C1 segment of cervical spinal cord (tissue), 14 donors: ENCODE measurements around the gene TRABD2B.
"Not testable (repeated sequence)": the region's sequence is repeated elsewhere in the genome, so short reads cannot be mapped to it uniquely, and the experiment has no call there.

ENCODE experiments used
- DNase-seq, 14 donors: peaks; one replicate each; lab custom pipeline; 2025; lab: John Stamatoyannopoulos, UW

The TRABD2B gene

DNA sequence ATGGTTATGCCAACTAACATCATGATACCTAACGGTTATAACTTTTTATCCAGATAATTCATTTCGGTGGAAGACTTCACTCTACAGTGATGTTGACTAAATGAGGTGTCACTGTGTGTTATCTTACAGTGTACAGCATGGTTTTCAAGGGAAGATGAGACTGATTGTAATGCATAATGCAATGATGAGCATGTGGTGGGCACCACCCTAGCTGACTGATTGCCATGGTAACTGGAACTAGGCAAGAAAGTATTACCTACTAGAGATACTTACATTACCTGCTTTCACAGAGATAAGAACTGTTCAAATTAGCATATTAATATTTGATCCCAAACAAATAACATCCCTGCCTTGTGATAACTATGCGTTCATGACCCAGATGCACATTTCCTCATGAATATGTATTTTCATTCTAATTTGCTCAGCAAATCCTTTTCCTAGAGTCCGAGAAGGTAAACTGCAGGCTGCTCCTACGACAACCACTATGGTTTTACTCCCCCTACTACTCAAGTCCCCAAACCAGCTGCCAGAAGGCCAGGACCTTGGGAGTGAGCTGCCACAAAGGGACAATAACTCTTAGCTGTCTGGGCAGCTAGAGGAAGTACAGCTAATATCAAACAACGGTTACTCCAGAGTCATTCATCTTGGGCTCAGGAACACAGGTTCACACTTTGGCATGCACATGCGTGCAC lies 29.2 kb downstream of the TRABD2B start:
- DNase-seq = no peak

DNA sequence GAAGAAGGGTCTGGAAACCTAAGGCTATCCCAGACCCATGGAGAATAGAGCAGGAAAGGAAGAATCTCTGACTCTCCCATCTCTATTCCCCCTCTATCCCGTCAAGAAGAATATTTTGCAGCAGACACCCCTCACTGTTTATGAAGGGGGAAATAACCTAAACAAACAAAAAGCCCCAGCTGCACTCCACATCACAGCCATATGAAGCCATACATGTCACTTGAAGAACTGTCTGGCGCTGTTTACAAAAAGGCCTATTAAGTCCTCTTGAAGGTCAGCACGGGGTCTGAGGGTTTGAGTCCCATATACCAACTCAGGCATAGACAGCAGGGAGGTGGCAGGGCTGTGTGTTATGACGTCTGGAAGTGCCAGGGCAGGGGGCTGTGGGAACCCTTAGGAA lies 31.4 kb downstream of the TRABD2B start:
- no peak for DNase-seq

DNA sequence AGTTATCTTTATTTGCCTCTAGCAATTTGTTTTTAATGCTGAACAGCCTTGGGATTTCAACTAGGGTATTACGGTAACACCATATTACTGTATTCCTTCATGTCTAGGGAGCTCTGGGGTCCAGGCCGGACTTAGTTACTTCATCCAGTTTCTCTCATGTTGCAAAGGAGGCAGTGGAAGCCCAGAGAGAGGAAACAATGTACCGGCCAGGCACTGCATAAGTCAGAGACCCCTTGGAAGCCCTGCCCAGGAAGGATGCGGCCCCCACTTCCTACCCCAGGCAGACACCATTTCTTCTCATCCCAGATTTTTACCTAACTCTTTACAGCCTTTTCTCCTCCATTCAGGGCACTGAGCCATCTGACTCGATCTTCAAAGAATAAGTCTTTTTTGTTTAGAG lies 32.5 kb downstream of the TRABD2B start:
- DNase-seq = no peak

GRCh38 chr1:47963568-47964358 lies 33.4 kb downstream of the TRABD2B start:
- DNase-seq = no peak

DNA sequence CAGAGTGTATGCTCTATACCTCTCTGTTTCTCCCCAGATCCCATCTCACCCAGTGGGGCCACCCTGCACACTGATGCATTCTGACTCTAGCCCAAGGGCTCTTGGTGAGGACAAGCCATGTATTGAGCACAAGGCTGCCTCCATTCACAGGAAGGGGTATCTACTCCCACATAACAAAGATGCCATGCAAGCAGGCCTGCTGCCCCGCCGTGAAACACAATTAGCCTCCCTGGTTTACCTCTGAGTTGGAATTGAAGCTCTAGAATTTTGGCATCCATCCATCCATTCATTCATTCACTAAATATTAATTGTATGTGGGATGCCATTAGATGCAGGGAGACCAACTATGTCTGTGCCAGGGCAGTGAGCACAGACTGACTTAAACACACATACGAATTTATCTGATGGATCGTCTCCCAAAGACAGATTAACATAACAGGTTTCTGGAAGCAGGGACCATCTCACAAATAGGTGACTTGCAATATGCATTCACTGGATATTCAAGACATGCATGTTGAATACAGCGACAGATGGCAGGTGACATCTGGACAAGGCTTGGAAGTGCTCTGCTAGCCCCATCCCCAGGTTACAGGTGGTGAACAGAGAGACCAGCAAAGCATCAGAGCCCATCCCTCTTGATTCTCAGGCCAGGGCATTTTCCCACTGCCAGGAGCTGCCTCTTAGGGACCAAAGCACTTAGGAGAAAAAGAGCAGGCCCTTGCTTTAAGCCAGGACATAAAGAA lies 34.3 kb downstream of the TRABD2B start:
- no peak for DNase-seq

- DNase-seq = not testable (repeated sequence)
Measured at GRCh38 chr1:47961835-47962234, 35.4 kb downstream of the TRABD2B start.

- not testable (repeated sequence) for DNase-seq
Measured at GRCh38 chr1:47956491-47956890, 40.7 kb downstream of the TRABD2B start.

DNA sequence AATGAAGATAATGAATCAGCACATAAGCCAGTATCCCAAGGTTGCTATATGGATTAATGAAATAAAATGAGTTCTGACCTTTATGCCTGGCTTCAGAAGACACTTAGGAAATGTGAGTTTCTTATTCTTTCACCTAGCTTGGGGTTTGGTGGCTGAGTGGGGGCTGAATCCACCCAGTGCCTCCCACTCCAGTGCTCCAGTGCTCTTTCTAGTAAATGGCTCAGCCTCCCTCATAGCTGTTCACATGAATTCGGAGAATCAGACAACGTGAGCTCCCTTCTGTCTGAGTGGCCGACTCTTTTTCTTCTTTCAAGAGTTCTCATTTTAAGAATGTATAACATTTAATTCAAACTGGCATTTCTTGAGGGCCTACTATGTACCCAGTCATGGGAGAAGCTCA lies 43.5 kb downstream of the TRABD2B start:
- no peak for DNase-seq

GRCh38 chr1:47951545-47952235 lies 45.5 kb downstream of the TRABD2B start:
- DNase-seq = peak in 1 of 14 donors; percentile 30

GRCh38 chr1:47951026-47951425 lies 46.2 kb downstream of the TRABD2B start:
- DNase-seq = peak in 10 of 14 donors; percentile 22 to 81 (median 52)

- peak in 3 of 14 donors; percentile 10 to 48 (median 15) for DNase-seq
Measured at GRCh38 chr1:47950471-47950870, 46.7 kb downstream of the TRABD2B start.

DNA sequence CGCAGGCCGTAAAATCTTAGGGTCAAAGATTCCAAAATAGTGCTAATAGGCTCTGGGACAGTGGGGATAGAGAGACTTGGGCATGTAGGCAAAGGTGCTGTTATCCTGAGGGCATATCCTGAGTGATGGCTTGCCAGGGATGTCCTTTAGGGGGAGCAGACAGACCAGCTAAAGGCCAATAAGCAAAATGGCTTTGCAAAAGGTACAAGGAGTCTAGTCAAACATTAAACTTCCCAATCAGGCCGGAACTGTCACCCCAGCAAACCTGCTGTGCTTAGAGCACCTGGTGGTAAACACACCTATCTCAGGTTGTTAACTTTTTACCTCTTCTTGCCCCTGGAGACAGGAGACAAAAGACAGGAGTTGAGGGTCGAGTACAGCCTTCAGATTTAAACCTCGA lies 49.1 kb downstream of the TRABD2B start:
- peak in 1 of 14 donors; percentile 4 for DNase-seq

- no peak for DNase-seq
Measured at GRCh38 chr1:47947531-47947930, 49.7 kb downstream of the TRABD2B start.

DNA sequence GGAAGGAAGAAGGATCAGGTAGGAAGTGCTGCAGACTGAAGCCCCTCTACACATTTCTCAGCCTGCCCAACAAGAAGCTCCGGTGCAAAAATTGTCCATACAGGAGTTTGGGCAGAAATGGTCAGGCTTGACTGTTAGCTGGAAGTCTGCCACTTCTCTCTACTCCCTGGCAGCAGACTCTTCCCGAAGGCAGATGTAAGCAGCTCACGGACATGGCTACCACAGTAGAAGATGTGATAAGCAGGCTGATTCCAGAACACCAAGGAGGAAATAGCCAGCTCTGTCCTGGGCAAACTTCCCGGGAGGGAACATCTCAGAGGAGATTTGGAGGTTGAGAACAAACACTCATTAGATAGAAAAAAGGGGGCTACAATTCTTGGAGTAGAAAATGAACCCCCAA lies 52.6 kb downstream of the TRABD2B start:
- DNase-seq = no peak

DNA sequence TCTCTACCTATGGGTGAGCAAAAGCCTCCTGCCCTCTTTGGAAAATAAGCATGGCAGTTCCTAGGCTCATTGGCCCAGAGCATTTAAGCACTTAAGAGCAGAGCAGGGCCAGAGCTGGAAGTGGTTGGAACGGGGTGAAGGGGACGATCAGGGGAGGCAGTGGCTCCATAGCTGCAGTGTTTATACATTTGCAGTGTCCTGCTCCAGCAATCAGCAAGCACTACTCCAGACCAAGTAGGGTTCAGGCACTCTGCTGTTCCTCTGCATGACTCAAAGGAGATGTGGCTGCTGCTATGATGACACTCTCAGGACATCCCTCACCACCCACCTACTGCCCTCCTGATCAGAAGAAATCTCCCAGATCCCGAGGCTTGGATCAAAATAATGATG lies 55.0 kb downstream of the TRABD2B start:
- DNase-seq = no peak

GRCh38 chr1:47941609-47942239 lies 55.5 kb downstream of the TRABD2B start:
- no peak for DNase-seq

DNA sequence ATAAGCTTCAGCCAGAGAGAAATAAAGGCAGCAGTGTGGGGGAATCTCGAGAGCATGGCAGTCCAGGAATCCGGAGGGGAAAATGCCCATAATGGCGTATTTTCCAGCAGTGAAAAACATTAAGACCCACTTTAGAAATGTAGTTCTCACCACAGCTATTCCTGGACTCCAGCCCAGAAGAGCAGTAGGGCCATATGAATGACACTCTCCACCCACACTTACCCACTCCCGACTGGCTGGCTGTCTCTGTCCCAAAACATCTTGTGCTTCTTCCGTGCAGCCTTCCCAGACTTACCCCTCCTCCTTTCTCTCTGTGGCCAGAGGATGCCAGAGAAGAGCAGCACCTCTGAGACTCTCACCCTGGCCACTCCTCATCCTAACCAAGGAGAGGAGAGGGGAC lies 56.4 kb downstream of the TRABD2B start:
- no peak for DNase-seq

GRCh38 chr1:47940326-47940725 lies 56.9 kb downstream of the TRABD2B start:
- DNase-seq = no peak

GRCh38 chr1:47938520-47938919 lies 58.7 kb downstream of the TRABD2B start:
- DNase-seq = no peak

DNA sequence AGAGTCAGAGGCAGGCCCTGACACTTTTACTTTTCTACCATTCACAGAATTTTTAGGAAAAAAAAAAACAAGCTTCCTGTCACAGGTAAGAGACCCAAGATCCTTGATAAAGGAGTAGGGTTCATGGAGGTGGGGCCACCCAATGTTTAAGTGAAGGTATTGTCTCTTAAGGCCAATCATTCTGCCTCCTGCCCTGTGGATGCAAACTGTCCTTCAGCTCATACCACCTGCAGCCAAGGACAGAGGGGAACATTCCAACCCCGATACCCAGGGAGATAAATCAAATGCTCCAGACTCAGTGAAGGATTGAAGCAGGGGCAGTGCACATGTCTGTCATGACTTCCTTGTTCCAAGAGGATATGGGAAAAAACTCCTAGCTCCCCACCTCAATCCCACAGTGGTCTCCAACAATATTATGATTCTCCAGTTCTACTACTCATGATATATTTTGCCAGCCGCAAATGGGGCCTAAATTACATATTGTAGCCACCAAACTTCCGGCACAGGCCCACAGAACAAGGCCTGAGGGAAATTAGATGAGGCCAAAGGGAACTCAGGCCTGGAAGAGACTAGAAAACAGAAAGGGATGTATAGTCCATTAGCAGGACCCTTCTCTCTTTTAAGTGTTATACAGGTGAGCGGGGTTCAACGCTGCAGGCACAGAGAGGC lies 59.5 kb downstream of the TRABD2B start:
- no peak for DNase-seq
